A549 (cell line): Measurements from ENCODE around the gene CSNK1D. TPM values are rescaled to one million over a fixed set of nuclear protein-coding genes. Genes with fewer than 3 reads are reported as not detected.
A peak's percentile ranks its signal among the peaks of the same experiment; 100 is the strongest.

Experiments used
- ATAC-seq, 2 experiments: fragments of 200-7000 bp in 1 of 2; fragments of >200 bp in 1 of 2; cut with Nextera tagmentation in 1 of 2; cut with Tn5 transposase in 1 of 2; 3 replicates each; pipeline versions ENCODE4 v1.8.0 to v1.9.1; 2018 to 2020; ENCODE audit warnings: mild to moderate bottlenecking in 1 of 2, moderate library complexity in 1 of 2
- CTCF ChIA-PET: fragments of 300-600 bp; sonication (Branson Sonifier 250); formaldehyde crosslinking; extraction: SDS; loops from one replicate; lab custom pipeline; 2021; ENCODE audit warnings: antibody characterized with exemption, inconsistent platforms; lab: Yijun Ruan, JAX
- POLR2A ChIA-PET: fragments of 350-600 bp; formaldehyde crosslinking; extraction: SDS; loops from one replicate; lab custom pipeline; 2021; ENCODE audit warnings: antibody characterized with exemption, inconsistent platforms; lab: Yijun Ruan, JAX
- DNase-seq, 2 experiments: peaks; one replicate each; pipeline versions ENCODE4 v3.0.0 to v3.0.0-alpha.2; 2011 to 2016; ENCODE audit warnings: low read depth in 1 of 2, low spot score in 1 of 2
- FAIRE-seq: peaks from 2 replicates; lab custom pipeline; 2011; peaks lifted over from hg19 to GRCh38; lab: Jason Lieb, UNC
- H3K27ac ChIP-seq, 2 experiments: fragments of >200 bp; sonication (Bioruptor Twin); formaldehyde crosslinking; 3 replicates each; pipeline ENCODE4 v1.5.1; 2016 to 2017
- H3K4me1 ChIP-seq: fragments of >200 bp; sonication (Bioruptor Twin); formaldehyde crosslinking; 3 replicates; pipeline ENCODE4 v1.6.1; 2016
- H3K4me2 ChIP-seq: fragments of >200 bp; sonication (Bioruptor Twin); formaldehyde crosslinking; 3 replicates; pipeline ENCODE4 v1.6.1; 2016
- H3K4me3 ChIP-seq: fragments of >200 bp; sonication (Bioruptor Twin); formaldehyde crosslinking; 3 replicates; pipeline ENCODE4 v1.5.1; 2016
- H3K9me3 ChIP-seq: fragments of >200 bp; sonication (Bioruptor Twin); formaldehyde crosslinking; 3 replicates; pipeline ENCODE4 v1.6.1; 2016
- CBX8 ChIP-seq: fragments of 200-600 bp; sonication (generic); IDR thresholded peaks from 2 replicates; pipeline ENCODE4 v1.6.1; 2016
- CTCF ChIP-seq: fragments of >200 bp; sonication (Bioruptor Twin); formaldehyde crosslinking; IDR thresholded peaks from 3 replicates; pipeline ENCODE4 v1.5.1; 2016
- ELK1 ChIP-seq: fragments of 150-350 bp; IDR thresholded peaks from 2 replicates; pipeline ENCODE4 v1.6.1; 2014; ENCODE audit warnings: low read depth, mild to moderate bottlenecking, low read length
- EP300 ChIP-seq, 2 experiments: fragments of >200 bp; sonication (Bioruptor Twin); formaldehyde crosslinking; IDR thresholded peaks; 2 replicates in 1 of 2; 3 replicates in 1 of 2; pipeline ENCODE4 v1.6.1; 2016 to 2017
- FOXS1 ChIP-seq: fragments of 250-450 bp; sonication (Bioruptor Pico); IDR thresholded peaks from 2 replicates; pipeline ENCODE4 v1.5.0; 2020; ENCODE audit warnings: mild to moderate bottlenecking, moderate library complexity
- GATA3 ChIP-seq: IDR thresholded peaks from 2 replicates; pipeline ENCODE4 v1.6.1; 2012; ENCODE audit warnings: borderline replicate concordance
- HDAC2 ChIP-seq: fragments of 200-600 bp; sonication (generic); IDR thresholded peaks from 2 replicates; pipeline ENCODE4 v1.6.1; 2016
- HEYL ChIP-seq: fragments of 250-450 bp; sonication (Bioruptor Pico); IDR thresholded peaks from 2 replicates; pipeline ENCODE4 v1.8.0; 2021; ENCODE audit warnings: mild to moderate bottlenecking, moderate library complexity
- NPAS2 ChIP-seq: fragments of 250-450 bp; sonication (Bioruptor Pico); IDR thresholded peaks from 2 replicates; pipeline ENCODE4 v1.8.0; 2022; ENCODE audit warnings: mild to moderate bottlenecking, moderate library complexity, borderline replicate concordance
- RARB ChIP-seq: fragments of 250-450 bp; sonication (Bioruptor Pico); IDR thresholded peaks from 2 replicates; pipeline ENCODE4 v1.8.0; 2021; ENCODE audit warnings: mild to moderate bottlenecking, moderate library complexity
- ZSCAN20 ChIP-seq: fragments of 250-450 bp; sonication (Bioruptor Pico); IDR thresholded peaks from 2 replicates; pipeline ENCODE4 v1.8.0; 2022; ENCODE audit warnings: mild to moderate bottlenecking, moderate library complexity
- WGBS: methylation state at CpG from one replicate; pipeline ENCODE4 v1.1.6; 2017; ENCODE audit errors: missing lambda C conversion rate; 5-methylcytosine and 5-hydroxymethylcytosine counted together
- polyA plus RNA-seq, 4 experiments: library from polyadenylated mRNA; depleted of rRNA in 3 of 4; stranded (reverse); fragments of >200 nt; fragmentation: RNase III in 1 of 4; extraction: RNeasy Plus Mini Kit Qiagen cat#74134 plus additional on column Dnase treatment in 1 of 4; gene quantifications; 2 replicates in 3 of 4; 3 replicates in 1 of 4; pipeline ENCODE4 v1.2.3, GENCODE V29; 2011 to 2017

The CSNK1D gene
- polyA plus RNA-seq, 2 of the 4 experiments (the other 2 are of a cell fraction): 130 to 163 TPM

- TF ChIP-seq RARB (CRISPR knock-in tag): no peak
- TF ChIP-seq ELK1: no peak
- no peak for TF ChIP-seq EP300 (IDR thresholded peaks at IDR 0.05)
Measured at GRCh38 chr17:82273327-82274133, at the start of gene CSNK1D (continued).

- WGBS: 80% methylated on average over 21 of the region's 28 CpGs
Measured at GRCh38 chr17:82322526-82323453, 49.3 kb upstream of the CSNK1D start.

GRCh38 chr17:82321947-82322466, 48.5 kb upstream of the CSNK1D start:
- DNase-seq: no peak
- 34% methylated on average over 17 of the region's 21 CpGs for WGBS
- peak; percentile 5 to 33; a peak in 3 of 6 replicates for ATAC-seq
- TF ChIP-seq GATA3 (0 out of 2 replicates have a peak, but pooled peaks have one; percentile 11), EP300 (IDR thresholded peaks at IDR 0.05) (no peak), CBX8 (no peak), HDAC2 (no peak)
- FAIRE-seq: no peak
- peak overlapping the region; percentile 80; the same call in 2 of the 3 replicates for H3K4me2 ChIP-seq
- H3K9me3 ChIP-seq: no peaks in the 10 kb centered on the region
- POLR2A ChIA-PET: no interaction called here
- H3K4me3 ChIP-seq: no peak overlapping the region
- CTCF ChIA-PET: interaction anchor here (0.8 to 15.6 kb wide), 26 partner anchors 11 to 291 kb away, joined by 3 to 343 read pairs (median 4); partner anchors contain the start of gene SECTM1
- H3K27ac ChIP-seq: peak overlapping the region; percentile 32 to 62; a peak in 4 of 6 replicates
- peaks cover 12% of the 10 kb centered on the region; the same call in 2 of the 3 replicates for H3K4me1 ChIP-seq

More at GRCh38 chr17:82322526-82323453, 49.3 kb upstream of the CSNK1D start:
- POLR2A ChIA-PET: interaction anchor here (0.6 kb wide), 1 partner anchor 24 kb away, joined by 3 read pairs; no protein-coding TSS in a partner anchor
- no peak for DNase-seq
- ATAC-seq: peak; percentile 19 to 21; a peak in 3 of 6 replicates
- H3K4me1 ChIP-seq: peaks cover 12% of the 10 kb centered on the region; the same call in 2 of the 3 replicates
- peak overlapping the region in 1 of 2 experiments; percentile 21; a peak in 1 of 6 replicates for H3K27ac ChIP-seq
- TF ChIP-seq RARB (CRISPR knock-in tag) (no peak), FOXS1 (CRISPR knock-in tag) (no peak), NPAS2 (CRISPR knock-in tag) (no peak), CTCF (no peak), ZSCAN20 (no peak), HEYL (CRISPR knock-in tag) (no peak)
- no peak overlapping the region for H3K4me3 ChIP-seq
- no peak for FAIRE-seq
- CTCF ChIA-PET: interaction anchor here (0.6 to 15.6 kb wide), 24 partner anchors 10 to 442 kb away, joined by 3 to 343 read pairs (median 4); partner anchors contain the start of gene SECTM1
- H3K9me3 ChIP-seq: no peaks in the 10 kb centered on the region
- no peak overlapping the region for H3K4me2 ChIP-seq
